ENCODE data around the gene CDR2L.
"Not testable (repeated sequence)": the region's sequence is repeated elsewhere in the genome, so short reads cannot be mapped to it uniquely, and the experiment has no call there.

DNA sequence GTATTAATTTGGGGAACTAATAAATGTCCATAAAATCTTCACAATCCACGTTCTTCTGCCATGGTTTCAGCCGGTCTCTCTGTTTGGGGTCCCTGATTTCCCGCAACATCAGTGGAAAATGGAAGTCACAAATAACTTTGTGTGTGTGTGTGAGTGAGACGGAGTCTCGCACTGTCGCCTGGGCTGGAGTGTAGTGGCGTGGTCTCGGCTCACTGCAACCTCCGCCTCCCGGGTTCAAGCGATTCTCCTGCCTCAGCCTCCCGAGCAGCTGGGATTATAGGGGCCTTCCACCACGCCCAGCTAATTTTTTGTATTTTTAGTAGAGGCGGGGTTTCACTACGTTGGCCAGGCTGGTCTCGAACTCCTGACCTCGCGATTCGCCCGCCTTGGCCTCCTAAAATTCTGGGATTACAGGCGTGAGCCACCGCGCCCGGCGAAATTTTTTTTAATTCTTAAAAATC is 58.5 kb downstream of the CDR2L start:
- TF ChIP-seq POLR2A (IDR thresholded peaks at IDR 0.05), result not testable (repeated sequence)
- TF ChIP-seq, protein P1, sequence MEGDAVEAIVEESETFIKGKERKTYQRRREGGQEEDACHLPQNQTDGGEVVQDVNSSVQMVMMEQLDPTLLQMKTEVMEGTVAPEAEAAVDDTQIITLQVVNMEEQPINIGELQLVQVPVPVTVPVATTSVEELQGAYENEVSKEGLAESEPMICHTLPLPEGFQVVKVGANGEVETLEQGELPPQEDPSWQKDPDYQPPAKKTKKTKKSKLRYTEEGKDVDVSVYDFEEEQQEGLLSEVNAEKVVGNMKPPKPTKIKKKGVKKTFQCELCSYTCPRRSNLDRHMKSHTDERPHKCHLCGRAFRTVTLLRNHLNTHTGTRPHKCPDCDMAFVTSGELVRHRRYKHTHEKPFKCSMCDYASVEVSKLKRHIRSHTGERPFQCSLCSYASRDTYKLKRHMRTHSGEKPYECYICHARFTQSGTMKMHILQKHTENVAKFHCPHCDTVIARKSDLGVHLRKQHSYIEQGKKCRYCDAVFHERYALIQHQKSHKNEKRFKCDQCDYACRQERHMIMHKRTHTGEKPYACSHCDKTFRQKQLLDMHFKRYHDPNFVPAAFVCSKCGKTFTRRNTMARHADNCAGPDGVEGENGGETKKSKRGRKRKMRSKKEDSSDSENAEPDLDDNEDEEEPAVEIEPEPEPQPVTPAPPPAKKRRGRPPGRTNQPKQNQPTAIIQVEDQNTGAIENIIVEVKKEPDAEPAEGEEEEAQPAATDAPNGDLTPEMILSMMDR (IDR thresholded peaks at IDR 0.05), result not testable (repeated sequence)

Measured in adrenal gland (tissue), 5 donors.